Measurements from ENCODE around the gene CDRT4. TPM values are rescaled to one million over a fixed set of nuclear protein-coding genes. Genes with fewer than 3 reads are reported as not detected.

CDRT4 gene
- total and polyA plus RNA-seq, 2 donors (not counting 3 experiments of a cell fraction or from before 2014, with no cell fraction given) = 11.5 to 13.6 TPM

DNA sequence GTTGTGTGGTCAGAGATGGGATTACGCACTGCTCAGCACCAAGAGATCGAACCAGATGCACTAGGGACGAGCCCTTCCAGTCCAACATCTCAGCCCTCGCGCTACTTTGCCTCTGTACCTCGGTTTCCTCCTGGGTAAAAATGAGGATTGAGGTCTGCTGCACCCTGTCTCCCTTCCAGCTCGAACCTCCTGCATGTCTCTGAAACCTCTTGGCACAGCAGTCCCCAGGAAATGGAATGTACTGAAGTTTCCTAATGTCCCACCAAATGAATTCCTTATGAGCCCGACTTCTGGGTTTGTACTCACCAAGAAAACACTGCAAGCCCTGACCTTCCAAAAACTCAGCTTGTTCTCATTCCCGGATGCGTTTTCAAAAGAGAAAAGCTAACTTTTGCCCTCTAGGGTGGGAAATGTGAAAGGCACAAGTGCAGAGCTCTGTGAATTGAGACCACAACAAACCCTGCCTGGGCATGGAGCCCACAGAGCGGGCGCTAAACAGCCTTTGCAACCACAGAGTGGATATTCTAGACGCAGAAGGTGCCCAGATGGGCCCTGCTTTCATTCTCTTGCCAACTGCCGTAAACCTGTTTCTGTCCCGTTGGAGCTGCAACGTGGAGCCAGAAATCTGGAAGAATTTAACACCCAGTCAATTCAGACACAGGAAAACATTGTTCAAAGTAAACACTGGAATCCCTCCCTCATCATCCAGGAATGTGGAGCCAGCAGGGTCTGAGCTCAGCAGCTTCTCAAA is 10.3 kb downstream of the CDRT4 start:
- intact Hi-C loops (cut with micrococcal nuclease) (no loop called here), dilution Hi-C loops (cut with MboI; ENCODE audit: extremely low pct_ligation_motif_present, low sequenced_read_pairs) (no loop called here)
- FAIRE-seq (peak; percentile 63), DNase-seq (ENCODE audit: low read depth, low spot score) (peak; percentile 62)
- H4K20me1 ChIP-seq (replicated peaks; ENCODE audit: control insufficient read depth, extremely low read depth, insufficient read depth, low read length) = no peaks in the 10 kb centered on the region
- H2AFZ ChIP-seq (ENCODE audit: low read depth, low read length) = peak overlapping the region; percentile 36
- H3K4me3 ChIP-seq (replicated peaks in 1 of 3; ENCODE audit: insufficient read depth in 1 of 3, low read depth in 1 of 3, low read length in 3 of 3) = no peak overlapping the region
- no peaks in the 10 kb centered on the region for H3K79me2 ChIP-seq (ENCODE audit: control insufficient read depth, insufficient read depth, low read length)
- CTCF ChIA-PET = interaction anchor here (0.8 to 2.3 kb wide), 9 partner anchors 12 to 200 kb away, joined by 3 to 19 read pairs (median 7); no protein-coding TSS in a partner anchor
- H3K27me3 ChIP-seq (ENCODE audit: control insufficient read depth in 2 of 2, insufficient read depth in 2 of 2, low read length in 2 of 2) = no peaks in the 10 kb centered on the region
- BruUV-seq (replicated peaks) = no TSS peak
- POLR2A ChIA-PET = no interaction called here
- no peaks in the 10 kb centered on the region for H3K9me3 ChIP-seq (replicated peaks; ENCODE audit: control insufficient read depth, insufficient read depth, low read length)
- peak overlapping the region; percentile 24 for H3K9ac ChIP-seq (replicated peaks; ENCODE audit: extremely low read depth, insufficient read depth, low read length)
- no peaks in the 10 kb centered on the region for H3K36me3 ChIP-seq (ENCODE audit: control insufficient read depth in 2 of 2, extremely low read depth in 1 of 2, insufficient read depth in 2 of 2, low read length in 2 of 2)
- no peak for TF ChIP-seq POLR2A (IDR thresholded peaks at IDR 0.05; ENCODE audit: low read depth, low read length)
- TF ChIP-seq, protein P1, sequence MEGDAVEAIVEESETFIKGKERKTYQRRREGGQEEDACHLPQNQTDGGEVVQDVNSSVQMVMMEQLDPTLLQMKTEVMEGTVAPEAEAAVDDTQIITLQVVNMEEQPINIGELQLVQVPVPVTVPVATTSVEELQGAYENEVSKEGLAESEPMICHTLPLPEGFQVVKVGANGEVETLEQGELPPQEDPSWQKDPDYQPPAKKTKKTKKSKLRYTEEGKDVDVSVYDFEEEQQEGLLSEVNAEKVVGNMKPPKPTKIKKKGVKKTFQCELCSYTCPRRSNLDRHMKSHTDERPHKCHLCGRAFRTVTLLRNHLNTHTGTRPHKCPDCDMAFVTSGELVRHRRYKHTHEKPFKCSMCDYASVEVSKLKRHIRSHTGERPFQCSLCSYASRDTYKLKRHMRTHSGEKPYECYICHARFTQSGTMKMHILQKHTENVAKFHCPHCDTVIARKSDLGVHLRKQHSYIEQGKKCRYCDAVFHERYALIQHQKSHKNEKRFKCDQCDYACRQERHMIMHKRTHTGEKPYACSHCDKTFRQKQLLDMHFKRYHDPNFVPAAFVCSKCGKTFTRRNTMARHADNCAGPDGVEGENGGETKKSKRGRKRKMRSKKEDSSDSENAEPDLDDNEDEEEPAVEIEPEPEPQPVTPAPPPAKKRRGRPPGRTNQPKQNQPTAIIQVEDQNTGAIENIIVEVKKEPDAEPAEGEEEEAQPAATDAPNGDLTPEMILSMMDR (IDR thresholded peaks at IDR 0.05; ENCODE audit: extremely low read depth in 1 of 2, insufficient read depth in 1 of 2, low read depth in 1 of 2, low read length in 2 of 2) = peak in 1 of 2 donors; percentile 22
- H3K27ac ChIP-seq (ENCODE audit: insufficient read depth, low read depth, low read length) = no peak overlapping the region
- no peaks in the 10 kb centered on the region for H3K9me1 ChIP-seq (replicated peaks; ENCODE audit: control insufficient read depth, extremely low read depth, insufficient read depth, low read length)
- peak overlapping the region; percentile 23 for H3K4me2 ChIP-seq (ENCODE audit: insufficient read depth, low read length)
- H3K4me1 ChIP-seq (ENCODE audit: control insufficient read depth, extremely low read depth, insufficient read depth, low read length) = peaks cover 12% of the 10 kb centered on the region

DNA sequence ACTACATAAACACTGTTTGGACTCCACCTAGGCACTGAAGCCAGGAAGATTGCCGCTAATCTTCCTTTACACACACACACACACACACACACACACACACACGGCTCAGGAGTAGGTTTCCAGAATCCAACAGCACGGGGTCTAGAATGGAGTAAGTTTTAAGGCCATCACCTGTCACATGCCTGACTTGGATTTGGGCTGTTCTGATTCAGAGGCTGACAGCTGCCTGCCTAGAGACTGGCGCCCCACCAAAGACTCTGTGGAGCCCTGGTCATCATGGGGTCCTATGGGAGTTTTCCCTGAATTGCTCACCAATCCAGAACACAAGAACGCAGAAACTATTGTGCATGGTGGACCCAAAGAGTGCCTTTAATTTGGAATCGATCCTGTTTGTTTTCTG is 10.9 kb downstream of the CDRT4 start:
- no TSS peak for BruUV-seq (replicated peaks)
- CTCF ChIA-PET = interaction anchor here (1.0 to 2.3 kb wide), 5 partner anchors 23 to 199 kb away, joined by 3 to 19 read pairs (median 9); no protein-coding TSS in a partner anchor

More for the DNA sequence above, 10.9 kb downstream of the CDRT4 start:
- POLR2A ChIA-PET = no interaction called here
- Histone ChIP-seq H3K4me1 (ENCODE audit: control insufficient read depth, extremely low read depth, insufficient read depth, low read length) (peaks cover 12% of the 10 kb centered on the region), H2AFZ (ENCODE audit: low read depth, low read length) (no peak overlapping the region), H3K27me3 (ENCODE audit: control insufficient read depth in 2 of 2, insufficient read depth in 2 of 2, low read length in 2 of 2) (no peaks in the 10 kb centered on the region), H3K9me1 (replicated peaks; ENCODE audit: control insufficient read depth, extremely low read depth, insufficient read depth, low read length) (no peaks in the 10 kb centered on the region), H3K36me3 (ENCODE audit: control insufficient read depth in 2 of 2, extremely low read depth in 1 of 2, insufficient read depth in 2 of 2, low read length in 2 of 2) (no peaks in the 10 kb centered on the region), H3K27ac (ENCODE audit: insufficient read depth, low read depth, low read length) (no peak overlapping the region), H3K9ac (replicated peaks; ENCODE audit: extremely low read depth, insufficient read depth, low read length) (no peak overlapping the region), H4K20me1 (replicated peaks; ENCODE audit: control insufficient read depth, extremely low read depth, insufficient read depth, low read length) (no peaks in the 10 kb centered on the region), H3K79me2 (ENCODE audit: control insufficient read depth, insufficient read depth, low read length) (no peaks in the 10 kb centered on the region), H3K9me3 (replicated peaks; ENCODE audit: control insufficient read depth, insufficient read depth, low read length) (no peaks in the 10 kb centered on the region), H3K4me2 (ENCODE audit: insufficient read depth, low read length) (no peak overlapping the region), H3K4me3 (replicated peaks in 1 of 3; ENCODE audit: insufficient read depth in 1 of 3, low read depth in 1 of 3, low read length in 3 of 3) (no peak overlapping the region)
- no peak for DNase-seq (ENCODE audit: low read depth, low spot score)
- FAIRE-seq = no peak
- intact Hi-C loops (cut with micrococcal nuclease) = no loop called here
- TF ChIP-seq GATA2 (IDR thresholded peaks at IDR 0.05; ENCODE audit: insufficient read depth, insufficient read length, low read depth, low read length) (no peak), JUN (IDR thresholded peaks at IDR 0.05; ENCODE audit: borderline replicate concordance, insufficient read depth, insufficient read length, low read depth) (no peak), POLR2A (IDR thresholded peaks at IDR 0.05; ENCODE audit: low read depth, low read length) (no peak), EZH2 (IDR thresholded peaks at IDR 0.05; ENCODE audit: borderline replicate concordance, low read depth, low read length, severe bottlenecking) (no peak), MYC (IDR thresholded peaks at IDR 0.05; ENCODE audit: low read depth, low read length) (no peak), FOS (IDR thresholded peaks at IDR 0.05; ENCODE audit: borderline replicate concordance, insufficient read depth, low read length) (no peak), POLR2AphosphoS5 (IDR thresholded peaks at IDR 0.05; ENCODE audit: insufficient read depth, low read depth, low read length) (no peak)
- TF ChIP-seq, protein P1 (IDR thresholded peaks at IDR 0.05; ENCODE audit: extremely low read depth in 1 of 2, insufficient read depth in 1 of 2, low read depth in 1 of 2, low read length in 2 of 2) = no peak
- TF ChIP-seq, protein P2, sequence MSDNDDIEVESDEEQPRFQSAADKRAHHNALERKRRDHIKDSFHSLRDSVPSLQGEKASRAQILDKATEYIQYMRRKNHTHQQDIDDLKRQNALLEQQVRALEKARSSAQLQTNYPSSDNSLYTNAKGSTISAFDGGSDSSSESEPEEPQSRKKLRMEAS (IDR thresholded peaks at IDR 0.05; ENCODE audit: insufficient read depth, insufficient read length) = no peak
- dilution Hi-C loops (cut with MboI; ENCODE audit: extremely low pct_ligation_motif_present, low sequenced_read_pairs) = no loop called here

Measured in endothelial cell of umbilical vein (primary cell).